ENCODE data around the gene OPRL1.
"Not testable (repeated sequence)": the region's sequence is repeated elsewhere in the genome, so short reads cannot be mapped to it uniquely, and the experiment has no call there.

The OPRL1 gene

DNA sequence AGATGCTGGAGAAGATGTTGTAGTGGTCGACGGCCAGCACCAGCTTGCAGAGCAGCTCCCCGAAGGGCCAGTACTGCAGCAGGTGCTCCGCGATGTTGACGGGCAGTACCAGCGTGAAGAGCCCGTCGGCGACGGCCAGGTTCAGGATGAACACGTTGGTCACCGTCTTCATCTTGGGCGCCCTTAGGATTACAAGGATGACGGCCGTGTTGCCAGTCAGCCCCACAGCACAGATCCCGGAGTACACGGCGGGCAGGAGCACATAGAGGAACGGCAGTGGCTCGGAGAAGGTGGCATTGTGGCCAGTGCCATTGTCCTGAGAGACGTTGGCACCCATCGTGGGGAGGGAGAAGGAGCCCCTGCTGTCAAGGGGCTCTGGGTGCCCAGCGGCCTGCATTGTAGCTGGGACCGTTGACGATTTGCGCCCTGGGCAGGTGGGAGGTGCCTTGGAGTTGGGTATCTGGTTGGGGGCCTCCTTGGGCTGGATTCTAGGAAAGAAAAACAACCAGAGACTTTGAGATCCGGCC, 26.6 kb downstream of the OPRL1 start:
- no peak for DNase-seq

DNA sequence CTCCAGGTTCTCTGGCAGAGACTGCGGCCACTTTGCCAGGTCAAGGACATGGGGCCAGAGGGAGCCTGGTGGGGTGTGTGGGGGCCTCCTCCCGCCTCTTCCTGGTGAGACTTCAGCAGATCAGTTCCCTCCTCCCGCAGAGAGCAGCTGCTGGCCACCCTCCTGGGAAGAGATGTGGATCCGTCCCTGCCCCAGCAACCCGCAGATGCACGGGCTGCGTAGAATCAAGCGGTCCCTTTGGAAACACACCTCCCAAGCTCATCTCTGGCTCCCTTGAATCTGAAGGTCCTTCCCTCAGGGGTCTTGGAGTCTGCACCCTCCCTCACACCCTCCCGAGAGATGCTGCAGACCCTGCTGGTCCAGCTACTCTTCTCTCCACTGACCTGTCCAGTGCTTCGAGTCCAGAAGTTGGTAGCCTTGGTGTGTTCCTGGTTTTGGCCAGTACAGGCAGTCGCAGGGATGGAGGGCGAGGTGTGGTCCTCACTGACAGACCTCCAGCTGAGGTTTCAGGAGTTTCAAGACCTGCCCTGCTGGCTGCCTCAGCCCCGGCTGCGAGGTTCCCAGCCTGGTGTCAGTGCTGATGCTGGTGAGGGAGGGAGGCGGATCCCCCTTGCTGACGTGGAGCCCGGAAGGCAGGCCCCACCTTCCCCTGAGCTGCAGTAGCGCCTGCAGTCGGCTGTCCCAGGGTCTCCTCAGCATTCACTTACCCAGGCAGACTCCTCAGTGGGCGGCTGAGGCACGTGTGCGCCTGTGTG, 27.3 kb downstream of the OPRL1 start, which contains the start of gene NPBWR2:
NPBWR2 (minus strand) TSS at position 585 of the 755 bp plus-strand sequence. CDS start 734 bp downstream, outside the sequence.
- DNase-seq, result no peak

DNA sequence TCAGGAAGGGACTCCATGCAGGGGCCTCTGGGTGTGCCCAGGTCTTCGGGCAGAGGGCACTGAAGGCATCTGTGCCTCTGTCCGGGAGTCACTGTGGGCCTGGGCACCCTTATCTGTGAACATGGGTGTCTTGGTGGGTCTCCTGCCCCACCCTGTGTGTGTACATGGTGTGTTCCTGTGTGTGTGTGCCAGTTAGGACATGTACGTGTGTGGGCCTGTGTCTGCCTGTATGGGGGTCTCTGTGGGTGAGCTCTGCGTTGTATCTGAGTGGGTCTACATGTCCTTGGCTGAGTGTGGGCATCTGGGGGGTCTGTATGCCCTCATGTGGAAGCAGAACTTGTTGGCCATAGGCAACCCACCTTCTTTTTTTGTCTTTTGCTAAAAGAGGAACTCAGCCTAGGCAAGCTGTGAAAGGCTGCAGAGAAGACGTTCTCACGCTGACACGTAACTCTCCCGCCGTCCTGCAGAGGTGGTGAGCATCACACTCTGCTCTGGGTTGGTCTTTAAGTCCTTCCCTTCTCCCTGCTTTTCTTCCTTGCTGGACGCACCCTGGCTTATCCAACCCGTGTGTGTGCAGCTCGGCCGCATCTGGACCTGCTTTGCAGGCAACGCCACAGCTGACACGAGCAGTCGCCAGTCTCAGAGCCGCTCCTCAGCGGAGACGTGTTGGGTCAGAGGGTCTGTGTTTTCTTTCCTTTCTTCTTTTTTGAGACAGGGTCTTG, 28.0 kb downstream of the OPRL1 start:
- DNase-seq, result peak; percentile 44 to 47

DNA sequence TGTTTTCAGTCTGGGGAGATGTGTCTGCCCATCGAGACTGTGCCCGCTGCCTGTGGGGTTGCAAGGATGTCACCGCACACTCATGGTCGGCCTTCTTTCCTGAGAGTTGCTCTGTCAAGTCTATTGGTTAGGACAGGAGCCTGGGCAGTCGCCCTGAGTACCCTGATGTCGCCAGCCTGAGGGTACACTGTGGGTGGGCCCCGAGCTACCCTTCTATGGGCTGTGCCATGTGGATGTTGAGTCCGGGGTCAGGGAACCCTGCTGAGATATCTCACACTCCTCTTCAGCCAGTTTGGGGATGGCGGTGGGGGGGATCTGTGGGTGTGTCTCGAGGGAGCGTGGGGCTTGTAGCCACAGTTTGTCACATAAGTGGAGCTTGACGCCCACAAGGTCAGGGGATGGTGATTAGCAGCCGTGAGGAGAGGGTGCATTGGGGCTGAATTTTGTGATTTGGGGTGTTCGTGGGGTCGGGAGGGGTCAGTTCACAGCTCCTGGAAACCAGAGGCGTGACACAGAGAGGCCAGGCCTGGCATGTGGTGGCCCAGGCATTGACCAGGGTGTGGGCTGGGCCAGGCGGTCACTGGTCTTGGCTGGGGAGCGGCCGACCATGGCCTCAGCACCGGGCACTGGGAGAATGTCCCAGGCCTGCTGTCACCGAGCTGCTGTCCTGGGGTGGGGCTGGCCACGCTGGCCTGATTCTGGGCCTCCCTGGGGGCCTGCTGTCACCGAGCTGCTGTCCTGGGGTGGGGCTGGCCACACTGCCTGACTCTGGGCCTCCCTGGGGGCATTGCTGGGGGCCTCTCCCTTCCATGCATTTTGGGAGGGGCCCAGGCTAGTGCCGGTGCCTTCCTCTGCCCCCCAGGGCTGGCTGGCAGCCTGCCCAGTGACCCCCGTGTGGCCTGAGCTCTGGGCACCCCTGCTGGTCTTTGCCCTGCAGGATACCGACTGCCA, 29.1 kb downstream of the OPRL1 start:
- DNase-seq, result no peak

DNA sequence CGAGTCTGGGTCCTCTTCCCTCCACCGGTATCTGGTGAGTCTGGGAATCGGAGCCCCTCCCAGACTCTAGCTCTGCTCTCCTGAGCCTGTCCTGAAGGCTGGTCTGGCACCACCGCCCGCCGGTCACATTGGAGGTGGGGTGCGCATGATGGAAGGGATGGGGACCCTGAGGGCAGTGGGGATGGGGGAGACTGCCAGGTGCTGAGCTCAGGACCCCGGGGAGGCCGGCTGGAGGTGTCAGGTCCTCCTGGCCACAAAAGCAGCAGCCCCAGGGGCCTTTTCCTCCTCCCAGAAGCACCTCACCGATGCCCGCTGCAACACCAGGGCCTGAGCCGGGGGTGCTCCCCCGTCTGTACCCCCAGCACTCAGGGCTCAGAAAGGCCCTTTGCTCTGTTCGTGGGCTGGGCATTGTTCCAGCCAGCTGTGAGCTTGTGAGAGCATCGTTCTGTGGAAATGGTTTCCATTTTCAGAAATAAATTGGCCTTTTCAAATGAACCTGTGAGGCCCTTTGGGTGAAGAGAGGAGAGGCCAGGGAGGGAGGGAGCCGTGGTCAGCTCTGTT, 30.0 kb downstream of the OPRL1 start:
- no peak for DNase-seq

DNA sequence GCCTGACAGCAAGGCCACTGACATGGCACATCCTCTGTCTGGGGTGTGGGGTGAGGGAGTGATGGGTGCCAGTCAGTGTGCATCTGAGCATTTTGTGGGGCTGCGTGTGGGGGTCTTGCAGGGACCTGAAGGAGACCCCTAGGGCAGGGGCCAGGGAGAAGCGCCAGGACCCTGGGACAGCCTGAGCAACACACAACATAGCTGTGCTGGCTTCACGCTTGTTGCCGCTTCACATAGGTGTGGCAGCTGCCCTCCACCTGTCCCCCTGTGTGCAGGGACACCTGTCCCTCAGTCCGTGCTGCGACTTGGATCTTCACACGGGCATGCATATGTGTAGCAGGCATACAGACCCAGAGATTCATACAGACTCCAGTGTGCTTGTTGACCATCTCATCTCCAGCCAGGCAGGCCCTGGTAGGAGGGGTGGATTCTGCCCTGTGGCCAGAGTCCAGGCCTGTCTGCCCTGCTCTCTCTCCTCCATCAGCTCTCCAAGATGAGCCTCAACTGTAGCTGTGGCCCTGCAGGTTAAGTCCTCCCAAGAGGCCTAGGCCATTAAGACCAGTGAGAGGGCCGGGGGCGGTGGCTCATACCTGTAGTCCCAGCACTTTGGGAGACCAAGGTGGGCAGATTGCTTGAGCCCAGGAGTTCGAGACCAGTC, 30.7 kb downstream of the OPRL1 start:
- no peak for DNase-seq

DNA sequence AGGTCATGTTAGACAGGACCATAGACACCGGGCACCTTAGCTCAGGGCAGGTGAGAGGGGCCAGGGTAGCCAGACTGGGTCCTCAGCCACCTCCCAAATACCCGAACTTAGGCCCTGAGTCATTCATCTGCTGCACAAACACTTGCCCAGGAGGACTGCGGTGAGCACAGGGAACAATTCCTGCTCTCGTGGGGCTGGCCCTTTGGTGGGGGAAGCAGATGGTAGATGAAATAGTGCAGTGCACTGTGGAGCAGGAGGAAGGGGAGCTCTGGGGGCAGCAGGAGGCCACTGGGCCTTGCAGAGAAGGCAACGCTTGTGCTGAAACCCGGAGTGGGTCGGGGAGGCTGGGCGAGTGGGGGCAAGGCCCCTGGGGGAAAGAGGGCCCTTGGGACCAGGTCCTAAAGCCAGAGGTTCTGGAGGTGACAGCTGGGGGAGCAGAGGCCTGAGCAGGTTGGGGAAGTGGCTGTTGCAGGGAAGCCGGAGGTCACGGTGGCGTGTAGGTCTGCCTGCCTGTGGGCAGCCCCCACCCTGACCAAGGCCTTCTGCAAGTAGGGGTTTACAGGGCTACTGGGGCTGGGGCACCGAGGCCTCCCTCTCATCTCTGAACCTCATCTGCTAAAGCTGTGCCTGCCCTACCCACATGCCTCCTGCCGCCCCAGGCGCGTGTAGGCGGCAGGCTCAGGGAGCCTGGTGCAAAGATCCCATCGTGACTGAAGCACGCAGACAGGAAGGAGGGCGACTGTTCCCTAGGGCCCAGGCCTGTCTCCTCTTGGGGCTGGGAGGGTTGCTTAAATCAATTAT, 32.2 kb downstream of the OPRL1 start:
- peak; percentile 6 to 40 for DNase-seq

DNA sequence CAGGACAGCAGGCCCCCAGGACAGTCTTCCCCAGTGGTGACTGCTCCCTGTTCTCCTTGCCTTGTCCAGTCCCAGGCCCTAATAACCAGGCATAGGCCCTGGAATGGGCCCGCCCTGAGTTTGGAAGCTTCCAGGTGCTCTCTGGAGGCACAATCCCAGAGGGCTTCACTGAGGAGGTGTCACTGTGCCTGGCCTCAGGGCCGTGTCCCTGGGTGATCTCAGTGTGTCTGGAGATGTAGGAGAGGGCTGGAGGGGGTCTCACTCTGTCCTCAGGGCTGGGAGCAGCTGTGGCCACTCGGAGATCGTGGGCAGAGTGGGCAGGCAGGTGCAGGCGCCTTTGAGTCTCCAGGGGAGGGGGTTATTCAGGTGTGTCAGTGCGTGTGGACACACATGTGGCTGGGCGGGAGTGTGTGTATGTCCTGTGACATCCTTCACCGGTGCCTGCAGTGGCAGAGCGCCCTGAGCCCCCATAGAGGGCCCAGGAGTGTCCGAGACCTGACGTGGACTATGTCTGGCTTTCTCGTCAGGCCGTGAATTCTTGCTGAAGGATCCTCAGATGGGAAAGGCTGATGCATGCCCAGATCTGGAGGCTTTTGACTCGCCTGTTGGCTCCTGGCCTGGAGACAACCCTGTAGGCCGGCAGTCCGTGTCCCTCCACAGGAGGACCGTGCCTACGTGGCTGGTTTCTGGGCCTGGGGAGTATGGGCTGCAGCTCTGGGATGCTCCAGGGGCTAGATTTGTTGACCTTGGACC, 33.0 kb downstream of the OPRL1 start:
- DNase-seq, result no peak

DNA sequence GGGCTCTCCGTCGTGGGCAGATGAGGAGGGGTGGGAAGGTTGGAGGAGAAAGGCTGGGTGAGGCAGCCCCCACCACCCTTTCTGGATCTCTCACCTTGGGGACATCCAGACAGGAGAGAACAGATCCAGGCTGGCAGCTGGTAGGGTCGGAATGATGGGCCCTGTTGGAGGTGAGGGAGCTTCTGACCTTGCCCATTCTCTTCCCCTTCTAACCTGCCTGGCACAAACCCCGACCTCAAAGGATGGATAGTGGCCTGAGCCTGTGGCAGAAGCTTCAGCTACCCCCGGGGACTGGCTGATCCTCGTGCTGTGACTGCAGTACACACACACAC, 33.5 kb downstream of the OPRL1 start:
- no peak for DNase-seq

DNA sequence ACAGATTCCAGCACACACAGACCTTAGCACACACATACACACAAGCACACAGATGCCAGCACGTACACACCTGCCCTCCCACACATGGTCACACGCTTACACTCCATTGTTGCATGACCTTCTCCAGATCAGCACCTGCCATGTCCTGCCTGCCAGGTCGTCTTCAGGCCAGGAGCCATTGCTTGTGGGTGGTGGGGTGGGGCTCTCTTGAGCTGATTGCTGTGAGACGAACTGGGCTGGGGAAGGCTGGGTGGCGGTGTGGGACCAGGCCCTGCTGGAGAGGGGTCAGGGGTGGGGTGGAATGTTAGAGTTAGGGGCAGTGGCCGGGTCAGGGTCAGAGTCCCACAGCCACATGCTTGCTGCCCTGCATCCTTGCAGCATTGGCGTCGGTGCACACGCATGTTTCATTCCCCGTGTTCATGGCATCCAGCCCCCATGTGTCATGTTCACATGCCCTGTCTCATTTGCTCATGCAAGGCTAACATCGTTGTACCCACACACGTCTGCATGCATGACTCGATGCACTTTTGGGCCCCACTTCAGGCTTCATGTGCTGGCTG, 34.0 kb downstream of the OPRL1 start:
- DNase-seq, result no peak

DNA sequence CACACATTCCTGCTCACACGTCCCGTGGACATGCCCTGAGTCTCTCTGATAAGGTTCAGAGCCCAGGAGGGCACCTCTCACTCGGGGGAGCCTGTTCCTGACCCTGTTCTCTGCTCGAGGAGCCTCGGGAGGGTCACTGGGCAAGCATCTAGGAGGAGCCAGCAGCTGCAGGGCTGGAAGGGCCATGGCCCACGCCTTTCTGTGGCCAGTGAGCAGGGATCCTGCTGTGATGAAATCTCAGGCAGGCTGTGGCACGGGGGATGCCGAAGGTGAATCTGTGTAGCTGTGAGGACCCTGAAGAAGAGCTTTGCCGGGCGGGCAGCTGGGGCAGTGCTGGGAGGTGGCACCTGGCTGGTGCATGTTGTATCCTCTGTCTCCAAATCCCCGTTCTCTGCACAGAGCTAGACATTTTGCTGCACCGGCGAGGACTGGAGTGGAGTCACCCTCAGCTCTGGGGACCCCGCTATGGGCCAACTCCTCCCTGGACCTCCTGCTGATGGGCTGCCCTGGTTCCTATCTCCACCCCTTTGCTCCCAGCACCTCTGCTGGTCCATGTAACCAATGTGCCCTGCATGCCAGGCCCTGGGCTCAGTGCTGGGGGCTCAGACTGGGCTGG, 34.6 kb downstream of the OPRL1 start:
- DNase-seq, result no peak

DNA sequence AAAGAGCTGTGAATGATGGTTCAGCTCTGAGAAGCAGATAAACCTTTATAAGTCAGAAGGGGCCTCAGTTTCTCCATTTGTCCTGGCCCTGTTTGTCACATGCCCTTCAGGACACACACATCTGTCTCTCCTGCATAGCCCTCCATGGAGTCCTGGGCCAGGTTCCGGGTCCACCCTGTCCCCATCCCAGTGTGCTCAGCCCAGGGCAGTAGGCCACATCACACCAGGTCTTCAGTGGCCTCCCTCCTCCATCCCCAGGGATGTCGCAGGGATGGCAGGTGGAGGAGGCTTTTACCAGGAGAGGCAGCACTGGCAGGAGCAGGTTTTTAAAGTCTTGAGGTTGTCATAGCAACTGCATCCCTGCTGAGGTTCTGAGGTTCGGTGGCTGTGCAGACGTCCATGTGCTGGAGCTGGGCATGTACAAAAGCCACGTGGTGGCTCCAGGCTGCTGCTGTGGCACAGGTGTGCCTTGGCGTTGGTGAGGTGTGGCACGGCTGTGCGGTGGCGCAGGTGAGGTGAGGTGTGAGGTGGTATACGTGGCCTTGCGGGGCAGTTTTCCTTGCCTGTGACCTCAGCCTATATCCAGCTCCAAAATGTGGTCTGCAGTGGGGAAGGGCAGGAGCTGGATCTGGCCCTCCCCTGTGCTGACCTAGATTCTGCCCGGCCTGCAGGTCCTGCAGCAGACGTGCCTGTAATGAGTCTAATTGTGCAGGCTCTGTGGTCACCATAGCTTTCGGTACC, 35.5 kb downstream of the OPRL1 start:
- no peak for DNase-seq

DNA sequence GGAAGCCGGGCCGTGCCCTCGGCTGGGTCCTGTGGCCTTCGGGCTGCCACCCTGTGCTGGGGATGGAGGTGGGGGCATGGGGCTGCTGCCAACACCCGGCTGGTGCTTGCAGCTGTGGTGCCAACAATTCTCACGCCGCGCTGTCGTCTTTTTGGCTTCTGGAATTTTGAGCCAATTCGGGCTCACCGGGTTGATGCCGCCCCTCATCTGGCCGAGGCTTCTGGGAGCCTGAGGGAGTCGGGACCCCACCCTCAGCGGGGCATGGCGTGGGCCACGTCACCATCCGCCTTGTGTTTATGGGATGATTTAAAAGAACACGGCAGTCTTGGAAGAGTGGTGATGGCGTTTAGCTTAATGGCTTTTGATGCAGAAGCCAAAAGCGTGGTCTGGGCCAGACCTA, 36.1 kb downstream of the OPRL1 start:
- DNase-seq, result no peak

DNA sequence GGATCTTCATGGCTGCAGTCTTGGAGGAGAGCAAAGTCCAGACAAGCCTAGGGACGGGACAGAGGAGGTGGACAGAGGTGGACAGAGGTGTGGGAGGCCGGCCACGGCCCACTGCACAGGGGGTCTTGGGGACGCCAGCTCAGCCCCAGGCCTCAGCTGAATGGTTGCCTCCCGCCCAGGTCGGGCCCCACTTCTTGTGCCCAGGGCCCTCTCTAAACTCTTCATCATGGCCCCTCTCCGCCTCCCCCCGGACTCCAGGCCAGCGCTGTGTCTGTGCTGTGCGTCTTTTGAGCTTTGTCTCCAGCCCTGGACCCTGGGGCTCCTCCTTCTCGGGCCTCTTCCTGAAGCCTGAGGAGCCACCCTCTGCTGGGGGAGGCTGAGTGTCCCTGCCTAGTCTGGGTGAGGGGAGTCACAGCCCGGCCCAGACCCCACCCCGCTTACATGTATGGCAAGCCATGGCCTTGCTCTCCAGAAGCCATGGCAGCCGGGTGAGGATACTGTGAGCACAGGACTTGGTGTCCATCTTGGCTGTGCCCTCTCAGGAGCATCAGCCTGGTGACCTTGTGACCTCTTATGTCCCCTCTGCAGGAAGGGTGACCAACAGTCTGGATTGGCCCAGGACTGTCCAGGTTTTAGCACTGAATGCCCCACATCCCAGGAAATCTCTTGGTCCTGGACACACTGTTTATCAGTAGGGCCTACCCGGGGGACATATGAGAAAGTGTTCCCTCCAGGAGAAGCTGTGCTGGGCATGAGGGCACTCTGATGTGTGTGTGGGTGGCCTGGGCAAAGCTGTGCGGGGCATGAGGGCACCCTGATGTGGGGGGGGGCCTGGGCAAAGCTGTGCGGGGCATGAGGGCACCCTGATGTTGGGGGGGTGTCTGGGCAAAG, 36.9 kb downstream of the OPRL1 start:
- DNase-seq, result no peak

DNA sequence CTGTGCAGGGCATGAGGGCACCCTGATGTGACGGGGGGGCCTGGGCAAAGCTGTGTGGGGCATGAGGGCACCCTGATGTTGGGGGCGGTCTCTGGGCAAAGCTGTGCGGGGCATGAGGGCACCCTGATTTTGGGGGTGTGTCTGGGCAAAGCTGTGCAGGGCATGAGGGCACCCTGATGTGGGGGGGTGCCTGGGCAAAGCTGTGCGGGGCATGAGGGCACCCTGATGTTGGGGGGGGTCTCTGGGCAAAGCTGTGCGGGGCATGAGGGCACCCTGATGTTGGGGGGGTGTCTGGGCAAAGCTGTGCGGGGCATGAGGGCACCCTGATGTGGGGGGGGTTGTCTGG, 37.5 kb downstream of the OPRL1 start:
- not testable (repeated sequence) for DNase-seq

DNA sequence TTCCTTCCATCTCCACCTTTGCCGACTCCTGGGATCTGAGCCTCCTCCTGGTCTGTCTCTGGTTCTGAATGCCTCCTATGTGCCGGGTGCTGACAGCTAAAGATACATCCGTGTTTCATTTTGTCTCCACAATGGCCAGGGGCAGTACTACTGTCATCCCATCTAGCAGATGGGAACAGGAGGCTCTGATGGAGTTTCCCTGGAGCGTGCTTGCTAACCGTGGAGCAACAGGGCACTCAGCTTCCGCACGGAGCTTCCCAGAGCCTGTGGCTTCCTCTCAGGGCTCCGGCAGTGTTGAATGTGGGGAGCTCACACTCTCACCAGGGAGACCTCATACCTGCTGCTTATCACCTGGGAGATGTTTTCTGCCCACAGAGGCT, 39.4 kb downstream of the OPRL1 start:
- DNase-seq, result no peak

DNA sequence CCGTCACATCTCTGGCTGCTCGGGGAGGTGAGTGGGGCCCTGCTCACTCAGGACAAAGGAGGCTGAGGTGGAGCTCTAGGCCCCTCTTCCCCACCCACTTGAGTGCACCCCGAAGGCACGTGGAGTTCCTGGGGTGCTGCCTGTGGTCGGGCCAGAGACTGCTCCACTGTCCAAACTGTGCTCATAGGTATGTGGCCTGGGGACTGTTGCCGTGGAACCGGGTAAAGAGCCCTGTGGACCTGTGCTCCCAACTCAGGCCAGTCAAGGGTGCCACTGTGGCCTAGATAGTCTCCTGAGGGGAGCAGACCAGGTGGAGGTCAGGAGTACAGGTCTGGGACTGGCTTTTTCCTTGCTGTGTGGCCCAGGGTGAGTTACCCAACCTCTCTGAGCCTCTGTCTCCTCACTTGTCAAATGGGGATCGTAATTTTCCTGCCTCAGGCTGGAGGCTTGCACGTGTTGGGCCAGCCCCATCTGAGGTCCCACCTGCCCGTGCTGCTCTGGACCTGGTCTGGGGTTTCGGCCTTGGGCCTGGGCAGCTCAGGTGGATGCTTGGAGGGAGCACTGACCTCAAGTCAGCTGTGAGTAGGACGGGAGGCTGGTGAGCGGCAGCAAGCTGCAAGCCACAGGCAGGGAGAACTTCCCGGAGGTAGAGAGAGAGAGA, 39.9 kb downstream of the OPRL1 start:
- DNase-seq, result no peak

DNA sequence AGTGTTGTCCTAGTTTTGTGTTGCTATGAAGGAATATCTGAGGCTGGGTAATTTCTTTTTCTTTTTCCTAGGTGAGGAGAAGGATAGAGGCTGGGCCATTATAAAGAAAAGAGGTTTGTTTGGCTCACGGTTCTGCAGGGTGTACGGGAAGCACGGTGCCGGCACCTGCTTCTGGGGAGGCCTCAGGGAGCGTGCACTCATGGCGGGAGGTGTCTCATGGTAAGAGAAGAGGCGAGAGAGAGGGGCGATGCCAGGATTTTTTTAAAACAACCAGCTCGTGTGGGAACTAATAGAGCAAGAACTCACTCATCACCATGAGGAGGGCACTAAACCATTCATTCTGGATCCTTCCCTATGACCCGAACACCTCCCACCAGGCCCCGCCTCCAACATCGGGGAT, 41.7 kb downstream of the OPRL1 start:
- DNase-seq, result no peak

Measured in inflammatory macrophage treated with lipopolysaccharide for 1 hour (primary cell).